HG02763 (cell line): Measurements from ENCODE around the gene JUNB.

Experiments
- ATAC-seq: cut with Tn5 transposase; IDR thresholded peaks from one replicate; pipeline ENCODE4 v1.9.1; 2021; ENCODE audit warnings: mild to moderate bottlenecking, moderate library complexity; ENCODE audit not compliant: unreplicated experiment

JUNB gene

DNA sequence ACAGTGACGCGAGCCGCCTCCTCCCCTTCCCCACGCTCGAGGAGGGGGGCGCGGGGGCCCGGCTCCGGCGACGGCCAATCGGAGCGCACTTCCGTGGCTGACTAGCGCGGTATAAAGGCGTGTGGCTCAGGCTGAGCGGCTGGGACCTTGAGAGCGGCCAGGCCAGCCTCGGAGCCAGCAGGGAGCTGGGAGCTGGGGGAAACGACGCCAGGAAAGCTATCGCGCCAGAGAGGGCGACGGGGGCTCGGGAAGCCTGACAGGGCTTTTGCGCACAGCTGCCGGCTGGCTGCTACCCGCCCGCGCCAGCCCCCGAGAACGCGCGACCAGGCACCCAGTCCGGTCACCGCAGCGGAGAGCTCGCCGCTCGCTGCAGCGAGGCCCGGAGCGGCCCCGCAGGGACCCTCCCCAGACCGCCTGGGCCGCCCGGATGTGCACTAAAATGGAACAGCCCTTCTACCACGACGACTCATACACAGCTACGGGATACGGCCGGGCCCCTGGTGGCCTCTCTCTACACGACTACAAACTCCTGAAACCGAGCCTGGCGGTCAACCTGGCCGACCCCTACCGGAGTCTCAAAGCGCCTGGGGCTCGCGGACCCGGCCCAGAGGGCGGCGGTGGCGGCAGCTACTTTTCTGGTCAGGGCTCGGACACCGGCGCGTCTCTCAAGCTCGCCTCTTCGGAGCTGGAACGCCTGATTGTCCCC, at the start of gene JUNB:
Gene JUNB (plus strand): TSS at position 142 of the 706 bp plus-strand sequence. CDS start 286 bp downstream, at position 428.
- peak; percentile 31 for ATAC-seq

DNA sequence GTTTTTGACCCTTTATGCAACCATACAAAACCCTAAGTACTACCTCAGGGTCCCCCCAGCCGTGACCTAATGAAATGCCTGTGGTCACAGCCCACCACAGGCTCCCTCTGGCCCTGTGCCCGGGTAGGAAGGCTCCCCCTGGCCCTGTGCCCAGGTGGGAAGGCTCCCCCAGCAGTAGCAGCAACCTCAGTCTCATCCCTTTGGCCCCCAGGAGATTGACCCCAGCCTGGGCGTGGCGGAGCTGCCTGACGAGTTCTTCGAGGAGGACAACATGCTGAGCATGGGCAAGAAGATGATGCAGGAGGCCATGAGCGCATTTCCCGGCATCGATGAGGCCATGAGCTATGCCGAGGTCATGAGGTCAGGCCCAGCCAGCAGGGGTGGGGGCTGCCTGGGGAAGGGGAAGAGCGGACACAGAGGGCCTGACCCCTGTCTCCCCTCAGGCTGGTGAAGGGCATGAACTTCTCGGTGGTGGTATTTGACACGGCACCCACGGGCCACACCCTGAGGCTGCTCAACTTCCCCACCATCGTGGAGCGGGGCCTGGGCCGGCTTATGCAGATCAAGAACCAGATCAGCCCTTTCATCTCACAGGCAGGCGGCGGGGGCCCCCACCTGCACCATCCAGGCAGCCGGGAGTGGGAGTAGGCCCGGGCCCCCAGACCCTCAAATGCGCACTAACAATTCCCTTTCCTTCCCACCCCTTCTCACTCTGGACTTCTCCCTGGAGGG, 46.0 kb upstream of the JUNB start:
- no peak for ATAC-seq

DNA sequence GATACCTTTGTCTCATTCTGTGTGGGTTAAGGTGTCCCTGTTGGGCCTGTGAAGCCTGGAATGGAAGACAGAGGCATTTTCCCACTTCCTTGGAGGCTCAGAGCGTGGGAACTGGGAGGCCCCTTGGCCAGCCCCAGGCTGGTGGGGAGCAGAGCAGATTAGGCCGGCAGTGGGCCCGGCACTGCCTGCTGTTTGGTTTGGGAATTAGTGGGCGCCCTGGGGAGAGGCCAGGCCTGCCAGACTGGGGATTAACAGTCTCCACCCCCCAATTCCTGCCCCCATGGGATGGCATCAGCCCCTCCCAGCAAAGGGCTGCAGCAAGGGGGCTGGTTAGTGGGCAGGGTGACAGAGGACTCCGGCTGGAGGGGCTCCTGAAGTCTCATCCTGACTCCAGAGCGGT, 42.8 kb upstream of the JUNB start:
- no peak for ATAC-seq

DNA sequence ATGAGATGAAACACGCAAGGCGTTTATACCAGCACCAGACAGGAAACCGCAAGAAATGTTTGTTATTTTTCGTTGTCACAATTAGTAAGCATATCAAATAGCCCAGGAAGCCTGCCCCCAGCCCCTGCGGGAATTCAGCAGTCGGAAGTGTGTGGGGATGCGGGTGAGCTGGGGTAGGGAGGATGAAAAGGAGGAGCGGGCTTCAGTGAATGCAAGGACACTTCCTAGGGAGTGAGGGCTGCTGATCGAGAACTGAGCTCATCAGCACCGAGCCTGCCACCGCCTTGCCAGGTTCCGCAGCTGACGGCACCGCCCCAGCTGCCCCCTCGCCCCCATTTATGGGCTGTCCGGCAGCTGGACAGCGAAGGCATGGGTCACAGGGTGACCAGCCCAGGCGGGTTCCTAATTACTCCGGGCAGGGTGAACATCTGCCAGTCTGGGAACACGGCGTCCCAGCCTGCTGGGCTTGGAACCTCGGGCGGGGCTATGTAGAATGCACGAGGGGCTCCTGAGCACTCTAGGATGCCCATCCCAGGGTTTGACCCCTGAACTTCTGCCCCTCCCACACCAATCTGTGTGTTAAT, 41.3 kb upstream of the JUNB start:
- ATAC-seq: no peak

DNA sequence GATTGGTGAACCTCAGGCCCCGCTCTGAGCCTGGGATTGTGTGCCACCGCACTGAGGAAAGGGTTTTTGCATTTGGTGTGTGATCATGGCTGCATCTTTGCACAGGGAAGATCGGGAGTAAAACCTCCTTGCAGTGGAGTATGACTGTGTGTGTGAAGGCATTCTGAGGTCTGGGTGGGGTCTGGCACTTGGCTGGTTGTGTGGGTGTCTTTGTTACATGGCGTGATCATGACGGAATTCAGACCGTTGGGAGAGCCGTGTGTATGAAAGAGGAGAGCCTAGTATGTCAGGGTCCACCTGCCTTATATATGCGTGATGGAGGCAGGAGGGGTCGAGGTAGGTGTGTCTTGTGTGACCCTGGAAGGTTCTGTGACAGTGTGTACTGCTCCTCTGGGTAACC, 40.4 kb upstream of the JUNB start:
- ATAC-seq: no peak

DNA sequence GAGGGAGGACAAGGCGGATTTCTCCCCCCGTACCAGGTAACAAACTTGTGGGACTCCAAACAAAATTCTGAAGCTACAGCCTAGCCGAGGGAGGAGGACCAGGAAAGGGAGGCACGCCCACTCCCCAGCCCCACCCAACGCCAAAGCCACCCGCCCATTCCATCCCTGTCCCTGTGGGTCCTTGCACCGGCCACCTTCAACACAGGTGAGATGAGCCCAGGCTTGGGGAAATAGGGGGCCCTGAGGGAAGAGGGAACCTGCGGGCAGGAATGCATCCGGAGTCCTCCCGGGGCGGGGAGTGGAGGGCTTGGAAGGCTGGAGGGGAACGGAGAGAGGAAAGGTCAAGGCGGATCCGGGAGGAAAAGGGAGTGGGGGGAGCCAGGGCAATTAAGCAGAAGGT, 39.7 kb upstream of the JUNB start, which contains the start of gene BEST2:
Gene BEST2 (plus strand): TSS at position 157 of the 400 bp plus-strand sequence. CDS start 802 bp downstream, outside the sequence.
- ATAC-seq: no peak

DNA sequence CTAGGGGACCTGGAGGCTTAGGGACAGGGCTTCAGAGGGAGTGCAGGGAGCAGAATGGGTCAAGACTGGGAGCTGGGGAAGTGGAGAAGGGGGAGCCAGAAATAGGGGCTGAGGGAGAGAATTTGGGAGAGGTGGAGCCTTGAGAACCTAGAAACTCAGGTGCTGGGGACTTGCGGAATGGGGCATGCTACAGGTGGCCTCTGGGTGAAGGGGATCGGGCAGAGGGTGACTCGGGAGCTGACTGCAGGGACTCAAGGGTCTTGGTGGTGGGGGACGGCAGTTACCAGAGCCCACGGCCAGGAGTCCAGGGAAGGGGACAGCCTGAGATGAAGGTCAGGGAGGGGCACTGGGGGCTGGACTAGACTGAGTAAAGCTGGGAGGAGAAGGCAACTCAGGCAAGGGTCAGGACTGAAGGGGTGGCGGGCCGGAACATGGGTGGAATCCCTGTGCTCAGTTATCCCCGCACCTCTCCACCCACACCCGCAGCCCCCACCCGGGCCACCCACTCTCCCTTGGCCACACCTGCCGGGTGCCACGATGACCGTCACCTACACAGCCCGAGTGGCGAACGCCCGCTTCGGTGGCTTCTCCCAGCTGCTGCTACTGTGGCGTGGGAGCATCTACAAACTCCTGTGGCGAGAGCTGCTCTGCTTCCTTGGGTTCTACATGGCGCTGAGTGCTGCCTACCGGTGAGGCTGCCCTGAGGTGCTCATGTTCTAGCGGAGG, 39.1 kb upstream of the JUNB start:
- ATAC-seq: no peak

- ATAC-seq: no peak
Measured at GRCh38 chr19:12754465-12755196, 36.7 kb upstream of the JUNB start.

- ATAC-seq: no peak
Measured at GRCh38 chr19:12756150-12756883, 35.0 kb upstream of the JUNB start.

DNA sequence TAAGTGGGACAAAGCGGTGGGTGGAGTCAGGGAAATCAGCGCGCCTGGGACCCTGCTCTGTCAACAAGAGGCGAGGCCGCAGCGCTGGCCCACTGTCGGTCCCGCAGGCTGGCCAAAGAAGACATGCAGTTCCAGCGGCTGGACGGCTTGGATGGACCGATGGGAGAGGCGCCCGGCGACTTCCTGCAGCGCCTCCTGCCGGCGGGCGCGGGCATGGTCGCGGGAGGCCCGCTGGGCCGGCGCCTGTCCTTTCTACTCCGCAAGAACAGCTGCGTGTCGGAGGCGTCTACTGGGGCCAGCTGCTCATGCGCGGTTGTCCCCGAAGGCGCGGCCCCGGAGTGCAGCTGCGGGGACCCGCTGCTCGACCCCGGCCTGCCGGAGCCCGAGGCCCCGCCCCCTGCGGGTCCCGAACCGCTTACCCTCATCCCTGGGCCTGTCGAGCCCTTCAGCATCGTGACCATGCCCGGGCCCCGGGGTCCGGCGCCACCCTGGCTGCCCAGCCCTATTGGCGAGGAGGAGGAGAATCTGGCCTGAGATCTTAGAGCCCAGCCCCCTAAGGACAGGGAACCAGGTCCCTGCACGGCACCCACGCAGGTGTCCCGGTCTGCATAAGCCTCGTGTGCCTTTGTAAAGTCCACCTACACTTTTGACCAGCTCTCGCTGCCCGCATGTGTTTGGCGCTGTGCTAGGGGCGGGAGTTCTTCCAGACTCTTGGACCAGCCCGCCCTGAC, 33.6 kb upstream of the JUNB start:
- no peak for ATAC-seq

DNA sequence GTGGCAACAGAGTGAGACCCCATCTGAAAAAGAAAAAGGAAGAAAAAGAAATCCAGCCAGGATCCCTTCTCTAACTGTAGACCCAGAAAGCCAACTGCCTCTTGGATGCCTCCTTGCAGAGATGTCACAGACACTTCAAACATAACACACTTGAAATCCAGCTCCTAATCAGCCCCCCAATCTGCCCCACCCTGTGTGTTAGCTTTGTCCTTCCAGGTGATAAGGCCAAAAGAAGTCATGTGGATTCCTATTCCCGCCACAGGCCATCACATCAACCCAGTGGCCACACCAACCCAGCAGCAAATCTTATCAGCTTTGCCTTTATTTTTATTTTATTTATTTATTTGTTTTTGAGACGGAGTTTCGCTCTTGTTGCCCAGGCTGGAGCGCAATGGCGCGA, 31.6 kb upstream of the JUNB start:
- ATAC-seq: no peak

DNA sequence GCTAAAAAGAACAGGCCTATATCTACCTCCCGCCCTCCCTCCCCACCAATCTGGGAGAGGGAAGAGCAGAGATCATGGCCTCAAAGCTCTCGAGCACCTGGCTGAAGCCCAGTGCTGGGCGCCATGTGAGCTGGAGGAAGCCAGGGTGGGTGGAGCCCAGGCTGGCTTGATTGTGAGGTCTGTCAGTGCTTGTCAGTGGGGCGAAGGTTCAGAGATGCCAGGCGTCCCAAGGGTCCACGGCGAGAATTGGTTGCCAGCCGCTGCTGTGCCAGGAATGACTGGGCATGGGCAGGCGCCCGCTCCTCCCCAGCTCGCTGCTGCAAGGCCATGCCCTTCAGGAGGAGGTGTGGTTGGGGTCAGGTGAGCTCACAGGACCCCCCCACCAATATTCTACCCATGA, 28.2 kb upstream of the JUNB start:
- ATAC-seq: no peak

DNA sequence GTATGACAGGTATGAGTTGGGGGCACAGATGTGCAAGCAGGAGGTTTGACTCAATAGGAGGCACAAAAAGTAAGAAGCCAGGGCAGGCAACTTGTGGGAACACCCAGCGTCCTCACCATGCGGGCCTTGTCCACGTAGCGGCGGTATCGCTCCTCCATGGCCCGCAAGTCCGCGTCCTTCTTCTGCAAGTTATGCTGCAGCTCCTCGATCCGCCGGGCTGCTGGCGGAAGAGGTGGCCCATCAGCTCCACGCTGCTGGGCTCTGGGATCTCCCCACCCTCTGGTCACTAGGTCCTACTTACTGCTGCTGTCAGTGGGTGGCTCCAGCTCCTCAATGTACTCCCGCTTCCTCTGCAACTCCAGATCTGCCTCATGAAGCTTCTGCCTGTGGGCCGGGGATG, 26.6 kb upstream of the JUNB start:
- no peak for ATAC-seq

GRCh38 chr19:12766051-12766521, 25.2 kb upstream of the JUNB start:
- peak; percentile 53 for ATAC-seq

GRCh38 chr19:12767150-12767549, 24.1 kb upstream of the JUNB start:
- ATAC-seq: no peak

DNA sequence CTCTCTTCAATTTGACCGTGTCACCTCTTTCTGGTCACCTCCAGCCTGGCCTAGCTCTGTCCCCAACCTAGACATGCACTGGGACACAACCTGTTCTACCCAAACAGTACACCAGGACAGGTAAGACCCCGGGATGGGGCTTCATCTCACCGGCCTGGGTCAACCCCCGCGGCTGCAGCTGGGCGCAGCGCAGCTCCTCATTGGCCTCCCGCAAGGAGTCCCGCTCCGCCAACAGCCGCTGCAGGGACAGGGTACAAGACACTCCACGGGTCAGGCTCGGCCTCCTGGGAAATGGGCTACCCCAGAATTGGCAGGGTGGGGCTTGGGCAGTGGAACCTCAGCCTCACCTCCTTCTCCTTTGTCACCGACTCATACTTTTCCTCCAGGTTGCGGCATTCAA, 23.6 kb upstream of the JUNB start:
- ATAC-seq: no peak

DNA sequence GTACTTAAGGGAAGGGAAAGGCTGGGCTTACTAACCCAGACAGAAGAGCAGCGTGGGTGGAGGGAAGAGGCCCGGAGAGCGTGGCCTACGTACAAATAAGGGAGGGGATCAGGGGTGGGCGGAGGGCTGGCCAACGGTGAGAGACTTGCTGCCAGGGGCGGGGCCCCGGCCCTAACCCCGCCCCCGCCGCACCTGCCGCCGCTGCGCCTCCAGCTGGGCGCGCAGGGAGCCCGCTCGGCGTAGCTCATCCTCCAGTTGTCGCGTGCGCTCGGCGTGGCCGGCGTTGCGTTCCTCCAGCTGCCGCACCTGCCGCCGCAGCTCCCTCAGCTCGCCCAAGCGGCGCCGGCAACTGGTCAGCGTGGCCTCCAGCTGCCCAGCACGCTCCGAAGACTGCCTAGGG, 21.6 kb upstream of the JUNB start:
- ATAC-seq: no peak

GRCh38 chr19:12770922-12771321, 20.4 kb upstream of the JUNB start:
- ATAC-seq: no peak

- no peak for ATAC-seq
Measured at GRCh38 chr19:12772323-12772722, 19.0 kb upstream of the JUNB start.
